ENCODE measurements around the gene FOXC1. TPM values are rescaled to one million over a fixed set of nuclear protein-coding genes. Genes with fewer than 3 reads are reported as not detected.

The FOXC1 gene
- total and polyA plus RNA-seq, 7 experiments from 2014 or later: not detected

- no peak for ATAC-seq
- no peaks in the 10 kb centered on the region for H3K9me3 Mint-ChIP-seq
- no peak overlapping the region for H3K4me3 Mint-ChIP-seq
- H3K27me3 Mint-ChIP-seq: peaks cover 13 to 29% (median 20%) of the 10 kb centered on the region in 5 donors
- no peak for DNase-seq
- intact Hi-C loops (cut with micrococcal nuclease): no loop called here
- ChIA-PET CTCF (no interaction called here), POLR2A (no interaction called here)
- peaks cover 0 to 2% (median 0%) of the 10 kb centered on the region in 7 donors for H3K4me1 Mint-ChIP-seq
- no peaks in the 10 kb centered on the region for H3K4me1 ChIP-seq (ENCODE audit: control insufficient read depth in 2 of 2, insufficient read depth in 2 of 2, low read length in 2 of 2)
- no peaks in the 10 kb centered on the region for H3K9me3 ChIP-seq (ENCODE audit: control insufficient read depth in 2 of 3, low read length in 3 of 3)
- no peak overlapping the region for H3K27ac ChIP-seq (ENCODE audit: low read depth, low read length)
- no peak overlapping the region for H3K27ac Mint-ChIP-seq
- H3K4me3 ChIP-seq (ENCODE audit: low read length): no peak overlapping the region
- no peaks in the 10 kb centered on the region for H3K27me3 ChIP-seq (ENCODE audit: control insufficient read depth in 2 of 2, insufficient read depth in 2 of 2, low read length in 2 of 2)
- H3K36me3 Mint-ChIP-seq: no peaks in the 10 kb centered on the region
- H3K36me3 ChIP-seq (ENCODE audit: control insufficient read depth in 2 of 3, insufficient read depth in 3 of 3, low read length in 3 of 3): no peaks in the 10 kb centered on the region
These were observed 20.5 kb upstream of the FOXC1 start for GRCh38 chr6:1589208-1589607.

- ChIA-PET CTCF (no interaction called here), POLR2A (no interaction called here)
These were observed 19.1 kb upstream of the FOXC1 start for GRCh38 chr6:1590580-1590979.

GRCh38 chr6:1591243-1591642, 18.5 kb upstream of the FOXC1 start:
- Histone ChIP-seq H3K27me3 (ENCODE audit: control insufficient read depth in 2 of 2, insufficient read depth in 2 of 2, low read length in 2 of 2) (peaks cover 0 to 4% of the 10 kb centered on the region in 2 donors), H3K9me3 (ENCODE audit: control insufficient read depth in 2 of 3, low read length in 3 of 3) (no peaks in the 10 kb centered on the region), H3K4me3 (ENCODE audit: low read length) (no peak overlapping the region), H3K36me3 (ENCODE audit: control insufficient read depth in 2 of 3, insufficient read depth in 3 of 3, low read length in 3 of 3) (no peaks in the 10 kb centered on the region), H3K4me1 (ENCODE audit: control insufficient read depth in 2 of 2, insufficient read depth in 2 of 2, low read length in 2 of 2) (peaks cover 0 to 4% of the 10 kb centered on the region in 2 donors), H3K27ac (ENCODE audit: low read depth, low read length) (no peak overlapping the region)
- ChIA-PET POLR2A (no interaction called here), CTCF (no interaction called here)
- Mint-ChIP-seq H3K36me3 (no peaks in the 10 kb centered on the region), H3K27me3 (peaks cover 17 to 35% (median 28%) of the 10 kb centered on the region in 5 donors), H3K4me3 (no peak overlapping the region), H3K9me3 (no peaks in the 10 kb centered on the region), H3K4me1 (peaks cover 3 to 7% (median 3%) of the 10 kb centered on the region in 7 donors), H3K27ac (no peak overlapping the region)
- DNase-seq: no peak
- no peak for ATAC-seq
- intact Hi-C loops (cut with micrococcal nuclease): no loop called here

More at GRCh38 chr6:1590580-1590979, 19.1 kb upstream of the FOXC1 start:
- Histone ChIP-seq H3K27ac (ENCODE audit: low read depth, low read length) (no peak overlapping the region), H3K9me3 (ENCODE audit: control insufficient read depth in 2 of 3, low read length in 3 of 3) (no peaks in the 10 kb centered on the region), H3K4me1 (ENCODE audit: control insufficient read depth in 2 of 2, insufficient read depth in 2 of 2, low read length in 2 of 2) (no peaks in the 10 kb centered on the region), H3K4me3 (ENCODE audit: low read length) (no peak overlapping the region), H3K36me3 (ENCODE audit: control insufficient read depth in 2 of 3, insufficient read depth in 3 of 3, low read length in 3 of 3) (no peaks in the 10 kb centered on the region), H3K27me3 (ENCODE audit: control insufficient read depth in 2 of 2, insufficient read depth in 2 of 2, low read length in 2 of 2) (no peaks in the 10 kb centered on the region)
- intact Hi-C loops (cut with micrococcal nuclease): no loop called here
- no peaks in the 10 kb centered on the region for H3K36me3 Mint-ChIP-seq
- peaks cover 0 to 4% (median 0%) of the 10 kb centered on the region in 7 donors for H3K4me1 Mint-ChIP-seq
- ATAC-seq (no peak), DNase-seq (no peak)
- no peak overlapping the region for H3K4me3 Mint-ChIP-seq
- H3K9me3 Mint-ChIP-seq: no peaks in the 10 kb centered on the region
- H3K27ac Mint-ChIP-seq: no peak overlapping the region
- peaks cover 13 to 33% (median 25%) of the 10 kb centered on the region in 5 donors for H3K27me3 Mint-ChIP-seq

- no peak overlapping the region for H3K4me3 ChIP-seq (ENCODE audit: low read length)
- peaks cover 0 to 4% of the 10 kb centered on the region in 2 donors for H3K27me3 ChIP-seq (ENCODE audit: control insufficient read depth in 2 of 2, insufficient read depth in 2 of 2, low read length in 2 of 2)
- no peaks in the 10 kb centered on the region for H3K36me3 Mint-ChIP-seq
- H3K4me1 ChIP-seq (ENCODE audit: control insufficient read depth in 2 of 2, insufficient read depth in 2 of 2, low read length in 2 of 2): peaks cover 0 to 4% of the 10 kb centered on the region in 2 donors
- DNase-seq: no peak
- H3K9me3 ChIP-seq (ENCODE audit: control insufficient read depth in 2 of 3, low read length in 3 of 3): no peaks in the 10 kb centered on the region
- ChIA-PET POLR2A (interaction anchor here (0.6 to 0.7 kb wide), 2 partner anchors 36 to 451 kb away, joined by 3 read pairs; no protein-coding TSS in a partner anchor), CTCF (interaction anchor here (0.6 kb wide), 1 partner anchor 66 kb away, joined by 3 read pairs; no protein-coding TSS in a partner anchor)
- H3K27me3 Mint-ChIP-seq: peaks cover 21 to 41% (median 33%) of the 10 kb centered on the region in 5 donors
- no peaks in the 10 kb centered on the region for H3K36me3 ChIP-seq (ENCODE audit: control insufficient read depth in 2 of 3, insufficient read depth in 3 of 3, low read length in 3 of 3)
- peaks cover 4 to 9% (median 4%) of the 10 kb centered on the region in 7 donors for H3K4me1 Mint-ChIP-seq
- no peak for ATAC-seq
- H3K27ac ChIP-seq (ENCODE audit: low read depth, low read length): no peak overlapping the region
- no peak overlapping the region for H3K4me3 Mint-ChIP-seq
- no peak overlapping the region for H3K27ac Mint-ChIP-seq
- H3K9me3 Mint-ChIP-seq: no peaks in the 10 kb centered on the region
- intact Hi-C loops (cut with micrococcal nuclease): no loop called here
These were observed 17.8 kb upstream of the FOXC1 start for GRCh38 chr6:1591926-1592325.

GRCh38 chr6:1592852-1593251, 16.9 kb upstream of the FOXC1 start:
- H3K27ac Mint-ChIP-seq: no peak overlapping the region
- DNase-seq (no peak), ATAC-seq (no peak)
- Histone ChIP-seq H3K9me3 (ENCODE audit: control insufficient read depth in 2 of 3, low read length in 3 of 3) (no peaks in the 10 kb centered on the region), H3K4me3 (ENCODE audit: low read length) (no peak overlapping the region), H3K4me1 (ENCODE audit: control insufficient read depth in 2 of 2, insufficient read depth in 2 of 2, low read length in 2 of 2) (peaks cover 0 to 4% of the 10 kb centered on the region in 2 donors), H3K27ac (ENCODE audit: low read depth, low read length) (no peak overlapping the region), H3K27me3 (ENCODE audit: control insufficient read depth in 2 of 2, insufficient read depth in 2 of 2, low read length in 2 of 2) (peaks cover 0 to 4% of the 10 kb centered on the region in 2 donors), H3K36me3 (ENCODE audit: control insufficient read depth in 2 of 3, insufficient read depth in 3 of 3, low read length in 3 of 3) (no peaks in the 10 kb centered on the region)
- intact Hi-C loops (cut with micrococcal nuclease): no loop called here
- H3K36me3 Mint-ChIP-seq: no peaks in the 10 kb centered on the region
- CTCF ChIA-PET: interaction anchor here (0.6 kb wide), 2 partner anchors 65 to 1041 kb away, joined by 3 read pairs; no protein-coding TSS in a partner anchor
- no peaks in the 10 kb centered on the region for H3K9me3 Mint-ChIP-seq
- no peak overlapping the region for H3K4me3 Mint-ChIP-seq
- peaks cover 4 to 9% (median 4%) of the 10 kb centered on the region in 7 donors for H3K4me1 Mint-ChIP-seq
- POLR2A ChIA-PET: interaction anchor here (0.7 kb wide), 2 partner anchors 35 to 71 kb away, joined by 3 read pairs; no protein-coding TSS in a partner anchor
- peaks cover 30 to 48% (median 42%) of the 10 kb centered on the region in 5 donors for H3K27me3 Mint-ChIP-seq

GRCh38 chr6:1593286-1593957, 16.3 kb upstream of the FOXC1 start:
- CTCF ChIA-PET: no interaction called here
- Mint-ChIP-seq H3K27ac (no peak overlapping the region), H3K4me1 (peaks cover 4 to 9% (median 4%) of the 10 kb centered on the region in 7 donors), H3K9me3 (no peaks in the 10 kb centered on the region), H3K4me3 (no peak overlapping the region), H3K36me3 (no peaks in the 10 kb centered on the region), H3K27me3 (peaks cover 36 to 52% (median 48%) of the 10 kb centered on the region in 5 donors)
- H3K9me3 ChIP-seq (ENCODE audit: control insufficient read depth in 2 of 3, low read length in 3 of 3): no peaks in the 10 kb centered on the region
- DNase-seq (no peak), ATAC-seq (no peak)
- H3K27ac ChIP-seq (ENCODE audit: low read depth, low read length): no peak overlapping the region
- peaks cover 0 to 4% of the 10 kb centered on the region in 2 donors for H3K27me3 ChIP-seq (ENCODE audit: control insufficient read depth in 2 of 2, insufficient read depth in 2 of 2, low read length in 2 of 2)
- H3K4me3 ChIP-seq (ENCODE audit: low read length): no peak overlapping the region
- peaks cover 0 to 4% of the 10 kb centered on the region in 2 donors for H3K4me1 ChIP-seq (ENCODE audit: control insufficient read depth in 2 of 2, insufficient read depth in 2 of 2, low read length in 2 of 2)
- intact Hi-C loops (cut with micrococcal nuclease): no loop called here
- POLR2A ChIA-PET: interaction anchor here (0.7 kb wide), 1 partner anchor 72 kb away, joined by 3 read pairs; no protein-coding TSS in a partner anchor
- H3K36me3 ChIP-seq (ENCODE audit: control insufficient read depth in 2 of 3, insufficient read depth in 3 of 3, low read length in 3 of 3): no peaks in the 10 kb centered on the region

- ATAC-seq: no peak
- POLR2A ChIA-PET: no interaction called here
These were observed 15.8 kb upstream of the FOXC1 start for GRCh38 chr6:1593958-1594314.

More at GRCh38 chr6:1593958-1594314, 15.8 kb upstream of the FOXC1 start:
- H3K4me1 Mint-ChIP-seq: peaks cover 4 to 9% (median 4%) of the 10 kb centered on the region in 7 donors
- H3K4me3 Mint-ChIP-seq: no peak overlapping the region
- no peak overlapping the region for H3K27ac Mint-ChIP-seq
- no peak overlapping the region for H3K27ac ChIP-seq (ENCODE audit: low read depth, low read length)
- no peaks in the 10 kb centered on the region for H3K9me3 ChIP-seq (ENCODE audit: control insufficient read depth in 2 of 3, low read length in 3 of 3)
- H3K27me3 ChIP-seq (ENCODE audit: control insufficient read depth in 2 of 2, insufficient read depth in 2 of 2, low read length in 2 of 2): peaks cover 0 to 4% of the 10 kb centered on the region in 2 donors
- intact Hi-C loops (cut with micrococcal nuclease): no loop called here
- CTCF ChIA-PET: interaction anchor here (4.8 kb wide), 1 partner anchor 1038 kb away, joined by 58 read pairs; no protein-coding TSS in a partner anchor
- no peaks in the 10 kb centered on the region for H3K36me3 ChIP-seq (ENCODE audit: control insufficient read depth in 2 of 3, insufficient read depth in 3 of 3, low read length in 3 of 3)
- no peaks in the 10 kb centered on the region for H3K9me3 Mint-ChIP-seq
- peaks cover 0 to 4% of the 10 kb centered on the region in 2 donors for H3K4me1 ChIP-seq (ENCODE audit: control insufficient read depth in 2 of 2, insufficient read depth in 2 of 2, low read length in 2 of 2)
- peaks cover 39 to 53% (median 49%) of the 10 kb centered on the region in 5 donors for H3K27me3 Mint-ChIP-seq
- no peak for DNase-seq
- no peak overlapping the region for H3K4me3 ChIP-seq (ENCODE audit: low read length)
- H3K36me3 Mint-ChIP-seq: no peaks in the 10 kb centered on the region
